CD14-positive monocyte (primary cell): ENCODE results near the gene EAPP. TPM values are rescaled to one million over a fixed set of nuclear protein-coding genes. Genes with fewer than 3 reads are reported as not detected.

Source experiments
- DNase-seq, 3 donors: peaks; one replicate each; pipeline ENCODE4 v3.0.0-alpha.2; 2011 to 2022
- H2AFZ ChIP-seq: 2 replicates; pipeline ENCODE4 v1.6.0; 2012; ENCODE audit warnings: mild to moderate bottlenecking, low read depth, low read length, inconsistent platforms; ENCODE audit not compliant: insufficient read depth, poor library complexity, severe bottlenecking
- H3K27ac ChIP-seq, 2 donors: 1 replicate in 1 of 2; 2 replicates in 1 of 2; pipeline ENCODE4 v1.5.1; 2012 to 2013; ENCODE audit warnings: low read length in 2 of 2, control low read depth in 1 of 2, inconsistent platforms in 1 of 2, low read depth in 1 of 2, mild to moderate bottlenecking in 1 of 2
- H3K27me3 ChIP-seq, 2 donors: one replicate each; pipeline versions ENCODE4 v1.6.0 to v1.6.1; 2011 to 2013; ENCODE audit warnings: low read length in 2 of 2; ENCODE audit not compliant: control insufficient read depth in 2 of 2, insufficient read depth in 2 of 2
- H3K36me3 ChIP-seq, 2 donors: replicated peaks in 1 of 2; 1 replicate in 1 of 2; 2 replicates in 1 of 2; pipeline versions ENCODE4 v1.5.1 to v1.6.1; 2012 to 2013; ENCODE audit warnings: low read length in 2 of 2, control low read depth in 1 of 2, inconsistent platforms in 1 of 2, mild to moderate bottlenecking in 1 of 2; ENCODE audit not compliant: insufficient read depth in 2 of 2, control insufficient read depth in 1 of 2
- H3K4me1 ChIP-seq, 2 donors: 1 replicate in 1 of 2; 2 replicates in 1 of 2; pipeline versions ENCODE4 v1.5.1 to v1.6.1; 2012 to 2013; ENCODE audit warnings: low read length in 2 of 2, control low read depth in 1 of 2, inconsistent platforms in 1 of 2, mild to moderate bottlenecking in 1 of 2, moderate library complexity in 1 of 2; ENCODE audit not compliant: insufficient read depth in 2 of 2, control insufficient read depth in 1 of 2
- H3K4me2 ChIP-seq: replicated peaks from 2 replicates; pipeline ENCODE3; 2012; ENCODE audit warnings: low read length, moderate library complexity, mild to moderate bottlenecking; ENCODE audit not compliant: poor library complexity, severe bottlenecking; ENCODE audit errors: extremely low read depth
- H3K4me3 ChIP-seq, 3 experiments: fragments of 200-600 bp in 1 of 3; sonication (generic) in 1 of 3; replicated peaks in 1 of 3; 1 replicate in 2 of 3; 2 replicates in 1 of 3; pipeline ENCODE4 v1.5.1; 2011 to 2013; ENCODE audit warnings: low read length in 3 of 3, mild to moderate bottlenecking in 3 of 3, control low read depth in 2 of 3, low read depth in 2 of 3, inconsistent platforms in 1 of 3, moderate library complexity in 1 of 3
- H3K79me2 ChIP-seq: 2 replicates; pipeline ENCODE4 v1.6.0; 2012; ENCODE audit warnings: mild to moderate bottlenecking, control low read depth, inconsistent platforms, low read length, moderate library complexity; ENCODE audit not compliant: insufficient read depth
- H3K9ac ChIP-seq: 2 replicates; pipeline ENCODE4 v1.6.0; 2017; ENCODE audit warnings: low read length, mild to moderate bottlenecking; ENCODE audit not compliant: insufficient read depth, poor library complexity, severe bottlenecking
- H3K9me3 ChIP-seq, 2 donors: replicated peaks in 1 of 2; 1 replicate in 1 of 2; 2 replicates in 1 of 2; pipeline versions ENCODE4 v1.5.1 to v1.6.1; 2012 to 2013; ENCODE audit warnings: low read length in 2 of 2, control low read depth in 1 of 2; ENCODE audit not compliant: control insufficient read depth in 1 of 2, insufficient read depth in 1 of 2
- H4K20me1 ChIP-seq: 2 replicates; pipeline ENCODE4 v1.6.0; 2012; ENCODE audit warnings: mild to moderate bottlenecking, low read length, control low read depth, moderate library complexity; ENCODE audit not compliant: insufficient read depth
- H3K27ac Mint-ChIP-seq, 7 donors: one replicate each; pipeline ENCODE4 v1.8.0; 2020; ENCODE audit warnings: mild to moderate bottlenecking in 7 of 7, mixed read lengths in 7 of 7, moderate library complexity in 6 of 7, inconsistent platforms in 2 of 7
- H3K27me3 Mint-ChIP-seq, 3 donors: one replicate each; pipeline ENCODE4 v1.8.0; 2021 to 2022; ENCODE audit warnings: low read depth in 3 of 3, mild to moderate bottlenecking in 3 of 3, mixed read lengths in 3 of 3, moderate library complexity in 3 of 3, inconsistent platforms in 1 of 3
- H3K36me3 Mint-ChIP-seq, 2 donors: one replicate each; pipeline ENCODE4 v1.8.0; 2020; ENCODE audit warnings: mixed read lengths in 2 of 2, inconsistent platforms in 1 of 2, mild to moderate bottlenecking in 1 of 2
- H3K4me1 Mint-ChIP-seq: one replicate; pipeline ENCODE4 v1.8.0; 2020; ENCODE audit warnings: mild to moderate bottlenecking, mixed read lengths
- H3K4me3 Mint-ChIP-seq, 2 donors: one replicate each; pipeline ENCODE4 v1.8.0; 2020; ENCODE audit warnings: mild to moderate bottlenecking in 2 of 2, mixed read lengths in 2 of 2, moderate library complexity in 1 of 2
- H3K9me3 Mint-ChIP-seq, 7 donors: one replicate each; pipeline ENCODE4 v1.8.0; 2020 to 2022; ENCODE audit warnings: mixed read lengths in 7 of 7, mild to moderate bottlenecking in 6 of 7, moderate library complexity in 6 of 7, inconsistent platforms in 2 of 7
- WGBS: methylation state at CpG from one replicate; pipeline ENCODE4 v1.1.5; 2013; ENCODE audit warnings: missing lambda C conversion rate; ENCODE audit not compliant: insufficient coverage; 5-methylcytosine and 5-hydroxymethylcytosine counted together
- intact Hi-C, 2 donors: fragments of 100-400 bp; cut with micrococcal nuclease; formaldehyde crosslinking; loops; one replicate each; pipeline versions ENCODE4 v1.15.0 to v1.15.1; 2023
- polyA plus RNA-seq, 3 donors: library from polyadenylated mRNA; depleted of rRNA in 1 of 3; unstranded in 2 of 3; stranded (reverse) in 1 of 3; fragments of 300-500 nt in 2 of 3; fragments of >200 nt in 1 of 3; fragmentation: Illumina TruSeq in 2 of 3; gene quantifications; 1 replicate in 2 of 3; 2 replicates in 1 of 3; pipeline ENCODE4 v1.2.3, GENCODE V29; 2012 to 2021
- small RNA-seq: library from RNA; depleted of rRNA; stranded (forward); fragments of <200 nt; gene quantifications from one replicate; pipeline ENCODE3, GENCODE V24; 2012; ENCODE audit warnings: low read depth; ENCODE audit not compliant: insufficient read length
- TF ChIP-seq, protein P1 (sequence below): fragments of 200-600 bp; IDR thresholded peaks from one replicate; pipeline ENCODE4 v1.8.0; 2022; ENCODE audit warnings: antibody characterized with exemption, mild to moderate bottlenecking

EAPP gene
- polyA plus RNA-seq, 3 donors = 20.7 to 76.2 (median 70.2) TPM

DNA sequence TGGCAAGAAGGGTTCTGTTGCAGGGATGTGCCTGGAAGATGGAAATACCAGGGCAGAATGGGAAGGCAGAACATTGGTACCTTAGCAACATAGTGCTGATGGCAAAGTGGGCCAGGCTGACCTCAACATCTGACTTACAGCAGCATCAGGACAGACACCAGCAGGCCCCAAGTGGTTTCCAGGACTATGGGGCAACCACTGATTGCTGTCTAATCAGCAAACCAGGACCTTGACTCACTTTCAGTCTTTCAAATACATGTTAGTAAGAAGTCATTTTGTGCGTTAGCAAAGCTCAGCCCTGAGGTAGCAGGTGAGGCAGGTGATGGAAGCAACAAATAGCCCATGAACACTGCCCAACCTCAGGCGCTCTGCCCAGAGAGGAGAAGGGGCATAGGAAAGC, 72.8 kb downstream of the EAPP start:
- intact Hi-C loops = loop anchor here (10.0 kb wide), 2 partner anchors 408 to 658 kb away; partner anchors contain the start of genes BAZ1A (in 1 of the 2), PPP2R3C (in 1 of the 2) and PRORP (in 1 of the 2)
- no peaks in the 10 kb centered on the region for H3K27me3 ChIP-seq
- Mint-ChIP-seq H3K4me3 (no peak overlapping the region), H3K36me3 (no peaks in the 10 kb centered on the region), H3K27ac (no peak overlapping the region), H3K9me3 (peaks cover 0 to 1% (median 0%) of the 10 kb centered on the region in 7 donors), H3K27me3 (peaks cover 1 to 2% (median 1%) of the 10 kb centered on the region in 3 donors), H3K4me1 (peaks cover 8% of the 10 kb centered on the region)
- H3K4me3 ChIP-seq = no peak overlapping the region
- H3K9me3 ChIP-seq = no peaks in the 10 kb centered on the region
- H3K9ac ChIP-seq = no peak overlapping the region
- H2AFZ ChIP-seq = no peak overlapping the region
- no peaks in the 10 kb centered on the region for H4K20me1 ChIP-seq
- no peak overlapping the region for H3K27ac ChIP-seq
- TF ChIP-seq, protein P1, sequence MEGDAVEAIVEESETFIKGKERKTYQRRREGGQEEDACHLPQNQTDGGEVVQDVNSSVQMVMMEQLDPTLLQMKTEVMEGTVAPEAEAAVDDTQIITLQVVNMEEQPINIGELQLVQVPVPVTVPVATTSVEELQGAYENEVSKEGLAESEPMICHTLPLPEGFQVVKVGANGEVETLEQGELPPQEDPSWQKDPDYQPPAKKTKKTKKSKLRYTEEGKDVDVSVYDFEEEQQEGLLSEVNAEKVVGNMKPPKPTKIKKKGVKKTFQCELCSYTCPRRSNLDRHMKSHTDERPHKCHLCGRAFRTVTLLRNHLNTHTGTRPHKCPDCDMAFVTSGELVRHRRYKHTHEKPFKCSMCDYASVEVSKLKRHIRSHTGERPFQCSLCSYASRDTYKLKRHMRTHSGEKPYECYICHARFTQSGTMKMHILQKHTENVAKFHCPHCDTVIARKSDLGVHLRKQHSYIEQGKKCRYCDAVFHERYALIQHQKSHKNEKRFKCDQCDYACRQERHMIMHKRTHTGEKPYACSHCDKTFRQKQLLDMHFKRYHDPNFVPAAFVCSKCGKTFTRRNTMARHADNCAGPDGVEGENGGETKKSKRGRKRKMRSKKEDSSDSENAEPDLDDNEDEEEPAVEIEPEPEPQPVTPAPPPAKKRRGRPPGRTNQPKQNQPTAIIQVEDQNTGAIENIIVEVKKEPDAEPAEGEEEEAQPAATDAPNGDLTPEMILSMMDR = no peak
- no peaks in the 10 kb centered on the region for H3K36me3 ChIP-seq
- peaks cover 22 to 23% of the 10 kb centered on the region in 2 donors for H3K4me1 ChIP-seq
- H3K79me2 ChIP-seq = peaks cover 2% of the 10 kb centered on the region
- WGBS = 100% methylated on average over 1 of the region's 2 CpGs
- DNase-seq = no peak
- no peak overlapping the region for H3K4me2 ChIP-seq

Small RNAs within 50 kb of the gene (small RNA-seq; reads per million reads assigned to genes)
- gene RNU1-27P = not detected
- gene RNU1-28P = not detected

Other genes with a start within 250 kb of the EAPP start
- gene SPTSSA, start 77.5 kb downstream of the EAPP start, polyA plus RNA-seq = 10 to 100 TPM; 14.2 to 85.7 (median 70.6) TPM
- 100 to 1,000 TPM in 2 of 3 donors, 10 to 100 TPM in 1; 46.7 to 115 (median 114) TPM for gene SNX6, start 90.4 kb upstream of the EAPP start, polyA plus RNA-seq
- gene CFL2, start 174.9 kb upstream of the EAPP start, polyA plus RNA-seq = 1 to 10 TPM; 2.0 to 3.8 (median 3.5) TPM